ENCODE measurements around the gene BLACAT1.
"Not testable (repeated sequence)": the region's sequence is repeated elsewhere in the genome, so short reads cannot be mapped to it uniquely, and the experiment has no call there.

The BLACAT1 gene

DNA sequence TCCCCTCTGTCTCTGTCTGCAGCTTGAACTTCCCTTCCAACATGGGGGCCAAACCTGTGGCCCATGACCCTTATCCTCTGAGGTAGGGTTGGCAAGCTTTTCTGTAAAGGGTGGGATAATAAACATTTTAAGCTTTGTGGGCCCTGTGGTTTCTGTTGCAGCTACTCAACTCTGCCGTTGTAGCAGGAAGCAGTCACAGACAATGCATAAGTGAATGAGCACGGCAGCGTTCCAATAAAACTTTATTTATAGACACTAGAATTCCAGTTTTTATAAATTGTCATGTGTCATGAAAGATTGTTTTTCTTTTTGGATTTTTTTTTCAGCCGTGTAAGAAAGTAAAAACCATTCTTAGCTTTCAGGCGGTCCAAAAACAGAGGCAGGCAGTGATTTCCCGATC, 30.4 kb upstream of the BLACAT1 start:
- H2AFZ ChIP-seq (ENCODE audit: low read depth, low read length) = no peak overlapping the region
- H3K27me3 ChIP-seq (ENCODE audit: insufficient read depth, low read length, poor library complexity) = peaks cover 40% of the 10 kb centered on the region
- H3K4me1 ChIP-seq (ENCODE audit: insufficient read depth, low read length) = no peaks in the 10 kb centered on the region
- no peak overlapping the region for H3K9ac ChIP-seq (ENCODE audit: low read depth, low read length)
- no peak for ATAC-seq (ENCODE audit: insufficient read depth, low read depth)
- H3K4me3 ChIP-seq (ENCODE audit: low read depth in 1 of 2, low read length in 2 of 2) = no peak overlapping the region
- no peak for DNase-seq
- TF ChIP-seq EZH2 (IDR thresholded peaks at IDR 0.05; ENCODE audit: borderline replicate concordance, low read depth, low read length, severe bottlenecking) = no peak
- TF ChIP-seq, protein P1, sequence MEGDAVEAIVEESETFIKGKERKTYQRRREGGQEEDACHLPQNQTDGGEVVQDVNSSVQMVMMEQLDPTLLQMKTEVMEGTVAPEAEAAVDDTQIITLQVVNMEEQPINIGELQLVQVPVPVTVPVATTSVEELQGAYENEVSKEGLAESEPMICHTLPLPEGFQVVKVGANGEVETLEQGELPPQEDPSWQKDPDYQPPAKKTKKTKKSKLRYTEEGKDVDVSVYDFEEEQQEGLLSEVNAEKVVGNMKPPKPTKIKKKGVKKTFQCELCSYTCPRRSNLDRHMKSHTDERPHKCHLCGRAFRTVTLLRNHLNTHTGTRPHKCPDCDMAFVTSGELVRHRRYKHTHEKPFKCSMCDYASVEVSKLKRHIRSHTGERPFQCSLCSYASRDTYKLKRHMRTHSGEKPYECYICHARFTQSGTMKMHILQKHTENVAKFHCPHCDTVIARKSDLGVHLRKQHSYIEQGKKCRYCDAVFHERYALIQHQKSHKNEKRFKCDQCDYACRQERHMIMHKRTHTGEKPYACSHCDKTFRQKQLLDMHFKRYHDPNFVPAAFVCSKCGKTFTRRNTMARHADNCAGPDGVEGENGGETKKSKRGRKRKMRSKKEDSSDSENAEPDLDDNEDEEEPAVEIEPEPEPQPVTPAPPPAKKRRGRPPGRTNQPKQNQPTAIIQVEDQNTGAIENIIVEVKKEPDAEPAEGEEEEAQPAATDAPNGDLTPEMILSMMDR (IDR thresholded peaks at IDR 0.05; ENCODE audit: borderline replicate concordance, extremely low read depth, low read length, poor library complexity, severe bottlenecking) = no peak
- H3K4me2 ChIP-seq (ENCODE audit: insufficient read depth, low read length) = no peak overlapping the region
- no peaks in the 10 kb centered on the region for H3K36me3 ChIP-seq (ENCODE audit: insufficient read depth, low read length)
- H3K27ac ChIP-seq (ENCODE audit: low read length) = no peak overlapping the region
- peaks cover 4% of the 10 kb centered on the region for H4K20me1 ChIP-seq (ENCODE audit: insufficient read depth, low read length)
- no peaks in the 10 kb centered on the region for H3K9me3 ChIP-seq (ENCODE audit: insufficient read depth, low read length, severe bottlenecking)
- H3K79me2 ChIP-seq (ENCODE audit: insufficient read depth, low read length) = no peaks in the 10 kb centered on the region

DNA sequence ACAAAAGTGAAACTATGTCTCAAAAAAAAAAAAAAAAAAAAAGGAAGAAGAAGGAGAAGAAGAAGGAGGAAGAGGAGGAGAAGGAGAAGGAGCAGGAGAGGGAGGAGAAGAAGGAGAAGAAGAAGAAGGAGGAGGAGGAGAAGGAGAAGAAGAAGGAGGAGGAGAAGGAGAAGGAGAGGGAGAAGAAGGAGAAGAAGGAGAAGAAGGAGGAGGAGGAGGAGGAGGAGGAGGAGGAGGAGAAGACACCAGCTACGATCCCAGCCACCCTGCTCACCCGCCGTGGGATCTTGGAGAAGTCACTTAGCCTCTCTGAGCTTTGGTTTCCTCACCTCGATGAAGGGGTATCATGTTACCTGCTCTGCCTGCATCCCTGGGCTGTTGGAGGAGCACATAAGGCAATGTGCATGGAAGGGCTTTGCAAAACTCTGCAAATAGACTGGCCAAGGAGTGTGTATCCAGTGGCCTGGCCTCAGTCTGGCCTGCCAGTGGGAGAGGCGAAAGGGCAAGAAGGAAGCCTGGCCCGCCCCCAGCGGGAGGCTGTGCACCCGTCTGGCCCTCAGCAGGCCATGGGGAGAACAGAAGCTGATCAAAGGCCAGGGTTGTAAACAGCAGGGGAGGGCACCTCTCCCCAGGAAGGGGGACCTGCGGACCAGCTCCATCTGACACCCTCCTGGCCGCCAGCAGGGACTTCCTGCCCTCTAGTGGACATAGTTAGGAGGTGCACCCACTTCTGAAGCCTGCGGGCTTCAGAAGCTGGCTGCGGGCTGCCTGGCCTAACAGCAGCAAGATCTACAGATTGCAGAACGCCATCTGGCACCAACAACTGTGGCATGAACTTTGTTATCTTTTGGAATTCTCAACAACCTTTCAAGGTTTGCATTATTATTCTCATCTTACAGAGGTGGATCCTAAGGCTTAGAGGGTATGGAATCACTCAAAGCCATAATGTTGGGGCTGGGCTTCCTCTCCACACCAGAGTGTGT, 29.4 kb upstream of the BLACAT1 start:
- Histone ChIP-seq H3K4me2 (ENCODE audit: insufficient read depth, low read length) (no peak overlapping the region), H3K4me3 (ENCODE audit: low read depth in 1 of 2, low read length in 2 of 2) (no peak overlapping the region), H3K79me2 (ENCODE audit: insufficient read depth, low read length) (no peaks in the 10 kb centered on the region), H4K20me1 (ENCODE audit: insufficient read depth, low read length) (peaks cover 4% of the 10 kb centered on the region), H3K9me3 (ENCODE audit: insufficient read depth, low read length, severe bottlenecking) (no peaks in the 10 kb centered on the region), H3K36me3 (ENCODE audit: insufficient read depth, low read length) (no peaks in the 10 kb centered on the region), H3K9ac (ENCODE audit: low read depth, low read length) (no peak overlapping the region), H3K27me3 (ENCODE audit: insufficient read depth, low read length, poor library complexity) (peaks cover 33% of the 10 kb centered on the region), H3K4me1 (ENCODE audit: insufficient read depth, low read length) (no peaks in the 10 kb centered on the region), H2AFZ (ENCODE audit: low read depth, low read length) (no peak overlapping the region), H3K27ac (ENCODE audit: low read length) (no peak overlapping the region)
- no peak for TF ChIP-seq EZH2 (IDR thresholded peaks at IDR 0.05; ENCODE audit: borderline replicate concordance, low read depth, low read length, severe bottlenecking)
- TF ChIP-seq, protein P1 (IDR thresholded peaks at IDR 0.05; ENCODE audit: borderline replicate concordance, extremely low read depth, low read length, poor library complexity, severe bottlenecking) = peak; percentile 95
- peak; percentile 89 for ATAC-seq (ENCODE audit: insufficient read depth, low read depth)
- peak; percentile 73 for DNase-seq

DNA sequence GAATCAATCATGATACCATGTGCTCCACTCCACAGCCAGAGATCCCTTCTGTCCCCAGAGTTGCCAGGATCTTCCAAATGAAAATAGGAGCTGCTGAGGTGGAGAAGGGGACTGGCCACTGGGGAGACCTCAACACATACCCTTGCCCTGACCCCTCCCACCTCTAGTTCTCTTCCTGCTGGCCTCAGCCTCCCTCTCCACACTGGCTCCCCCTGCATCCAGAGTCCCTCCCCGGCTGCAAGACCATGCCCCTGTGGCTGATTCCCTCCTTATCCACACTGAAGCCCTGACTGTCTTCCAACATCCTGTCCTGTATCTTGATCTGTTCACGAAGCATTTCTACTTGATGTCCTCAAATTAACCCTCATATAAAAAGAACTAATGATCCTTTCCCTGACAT, 27.5 kb upstream of the BLACAT1 start:
- Histone ChIP-seq H3K27me3 (ENCODE audit: insufficient read depth, low read length, poor library complexity) (peaks cover 21% of the 10 kb centered on the region), H3K4me1 (ENCODE audit: insufficient read depth, low read length) (no peaks in the 10 kb centered on the region), H3K27ac (ENCODE audit: low read length) (no peak overlapping the region), H3K79me2 (ENCODE audit: insufficient read depth, low read length) (no peaks in the 10 kb centered on the region), H3K4me2 (ENCODE audit: insufficient read depth, low read length) (no peak overlapping the region), H3K9ac (ENCODE audit: low read depth, low read length) (no peak overlapping the region), H3K9me3 (ENCODE audit: insufficient read depth, low read length, severe bottlenecking) (no peaks in the 10 kb centered on the region), H2AFZ (ENCODE audit: low read depth, low read length) (no peak overlapping the region), H3K36me3 (ENCODE audit: insufficient read depth, low read length) (no peaks in the 10 kb centered on the region), H3K4me3 (ENCODE audit: low read depth in 1 of 2, low read length in 2 of 2) (no peak overlapping the region), H4K20me1 (ENCODE audit: insufficient read depth, low read length) (peaks cover 4% of the 10 kb centered on the region)
- TF ChIP-seq, protein P1 (IDR thresholded peaks at IDR 0.05; ENCODE audit: borderline replicate concordance, extremely low read depth, low read length, poor library complexity, severe bottlenecking) = no peak
- TF ChIP-seq EZH2 (IDR thresholded peaks at IDR 0.05; ENCODE audit: borderline replicate concordance, low read depth, low read length, severe bottlenecking) = no peak
- ATAC-seq (ENCODE audit: insufficient read depth, low read depth) (no peak), DNase-seq (no peak)

DNA sequence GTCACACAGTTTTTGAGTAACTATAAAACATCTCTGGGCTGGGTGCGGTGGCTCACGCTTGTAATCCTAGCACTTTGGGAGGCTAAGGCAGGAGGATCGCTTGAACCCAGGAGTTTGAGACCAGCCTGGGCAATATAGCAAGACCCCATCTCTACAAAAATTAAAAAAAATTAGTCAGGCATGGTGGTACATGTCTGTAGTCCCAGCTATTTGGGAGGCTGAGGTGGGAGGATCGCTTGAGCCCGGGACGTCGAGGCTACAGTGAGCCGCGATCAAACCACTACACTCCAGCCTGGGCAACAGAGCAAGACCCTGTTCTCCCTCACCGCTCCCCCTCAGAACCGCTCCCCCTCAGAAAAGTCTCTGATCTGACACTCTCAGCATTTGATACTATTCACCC, 26.7 kb upstream of the BLACAT1 start:
- H3K79me2 ChIP-seq (ENCODE audit: insufficient read depth, low read length); ATAC-seq (ENCODE audit: insufficient read depth, low read depth); H2AFZ ChIP-seq (ENCODE audit: low read depth, low read length); H3K27ac ChIP-seq (ENCODE audit: low read length); H4K20me1 ChIP-seq (ENCODE audit: insufficient read depth, low read length); H3K4me1 ChIP-seq (ENCODE audit: insufficient read depth, low read length); H3K9ac ChIP-seq (ENCODE audit: low read depth, low read length); H3K9me3 ChIP-seq (ENCODE audit: insufficient read depth, low read length, severe bottlenecking); H3K4me2 ChIP-seq (ENCODE audit: insufficient read depth, low read length); H3K4me3 ChIP-seq (ENCODE audit: low read depth in 1 of 2, low read length in 2 of 2); DNase-seq; H3K36me3 ChIP-seq (ENCODE audit: insufficient read depth, low read length): not testable (repeated sequence)
- peaks cover 21% of the 10 kb centered on the region for H3K27me3 ChIP-seq (ENCODE audit: insufficient read depth, low read length, poor library complexity)
